K562 (cell line): Measurements from ENCODE around the gene GINS3. TPM values are rescaled to one million over a fixed set of nuclear protein-coding genes. Genes with fewer than 3 reads are reported as not detected.
A peak's percentile ranks its signal among the peaks of the same experiment; 100 is the strongest.

Source experiments
- CEBPG ChIP-seq, 3 experiments: fragments of 200-800 bp in 1 of 3; sonication (Bioruptor generic) in 1 of 3; sonication (generic) in 1 of 3; formaldehyde crosslinking in 1 of 3; IDR thresholded peaks in 2 of 3; conservative IDR thresholded peaks in 1 of 3; 2 replicates each; pipeline versions ENCODE4 v1.6.1 to v1.8.0; 2016 to 2022; ENCODE audit warnings: missing compliant biosample characterization in 2 of 3, missing genetic modification characterization in 2 of 3, mild to moderate bottlenecking in 1 of 3, missing genetic modification reagents in 1 of 3
- CTBP1 ChIP-seq: fragments of 450-650 bp; IDR thresholded peaks from 2 replicates; pipeline ENCODE4 v1.6.1; 2016; ENCODE audit warnings: borderline replicate concordance
- CUX1 ChIP-seq: fragments of 200-800 bp; sonication (Bioruptor generic); IDR thresholded peaks from 2 replicates; pipeline ENCODE4 v1.6.1; 2016; ENCODE audit warnings: missing genetic modification characterization, missing compliant biosample characterization
- KDM4B ChIP-seq, 2 experiments: fragments of 450-650 bp in 1 of 2; sonication (generic) in 1 of 2; IDR thresholded peaks; 2 replicates each; pipeline ENCODE4 v1.6.1; 2016 to 2017; ENCODE audit warnings: borderline replicate concordance in 2 of 2, antibody characterized with exemption in 1 of 2, low read depth in 1 of 2, mild to moderate bottlenecking in 1 of 2
- MYBL2 ChIP-seq, 2 experiments: fragments of 450-650 bp in 1 of 2; sonication (generic) in 1 of 2; formaldehyde crosslinking in 1 of 2; IDR thresholded peaks; 2 replicates each; pipeline versions ENCODE4 v1.6.1 to v1.8.1; 2017 to 2022; ENCODE audit warnings: borderline replicate concordance in 1 of 2, inconsistent platforms in 1 of 2, low read depth in 1 of 2, mild to moderate bottlenecking in 1 of 2, missing genetic modification reagents in 1 of 2, moderate library complexity in 1 of 2
- RAD51 ChIP-seq: fragments of 450-650 bp; IDR thresholded peaks from 2 replicates; pipeline ENCODE4 v1.7.1; 2016; ENCODE audit warnings: low read depth, mild to moderate bottlenecking, borderline replicate concordance
- RFX5 ChIP-seq: IDR thresholded peaks from 2 replicates; pipeline ENCODE4 v1.6.1; 2011; ENCODE audit warnings: low read depth, mild to moderate bottlenecking, improper control_type of control experiment, low read length
- TAF1 ChIP-seq: IDR thresholded peaks from 2 replicates; pipeline ENCODE4 v1.6.1; 2011; ENCODE audit warnings: mild to moderate bottlenecking, low read length, moderate library complexity; ENCODE audit not compliant: insufficient read depth, control insufficient read depth, severe bottlenecking; ENCODE audit errors: extremely low read depth
- ZC3H11A ChIP-seq: IDR thresholded peaks from 2 replicates; pipeline ENCODE4 v1.6.1; 2012; ENCODE audit warnings: low read depth, low read length, improper control_type of control experiment
- polyA plus RNA-seq, 8 experiments: library from polyadenylated mRNA; depleted of rRNA in 4 of 8; stranded (reverse) in 5 of 8; unstranded in 3 of 8; fragments of >200 nt; fragmentation: Nextera tagmentation in 2 of 8; fragmentation: Illumina TruSeq in 1 of 8; extraction: Ambion mirVana in 2 of 8; extraction: Trizol in 1 of 8; gene quantifications; 2 replicates each; pipeline versions ENCODE4 v1.2.1 to v1.2.3, GENCODE V29; 2011 to 2014; ENCODE audit warnings: inconsistent platforms in 1 of 8, missing spikeins in 1 of 8
- total RNA-seq, 7 experiments: library from RNA; depleted of rRNA in 6 of 7; stranded (reverse); fragments of >200 nt in 6 of 7; fragmentation: Illumina TruSeq in 2 of 7; extraction: Trizol in 2 of 7; gene quantifications; 2 replicates each; pipeline versions ENCODE4 v1.2.1 to v1.2.3, GENCODE V29; 2011 to 2021; ENCODE audit warnings: low replicate concordance in 1 of 7
- TF ChIP-seq, protein P1 (sequence below): sonication (generic); formaldehyde crosslinking; IDR thresholded peaks from 2 replicates; pipeline ENCODE4 v1.8.0; 2022; ENCODE audit warnings: mild to moderate bottlenecking, missing genetic modification reagents, borderline replicate concordance

Gene GINS3
- total and polyA plus RNA-seq, 9 of the 15 experiments (the other 6 are each of a cell fraction or from before 2014, with no cell fraction given) = 17.8 to 31.9 (median 25.4) TPM

GRCh38 chr16:58371841-58372240, 20.4 kb upstream of the GINS3 start (continued):
- TF ChIP-seq CUX1 (CRISPR knock-in tag) = no peak
- no peak for TF ChIP-seq CEBPG (CRISPR knock-in tag; IDR thresholded peaks at IDR 0.05)
- peak; percentile 70 to 81 for TF ChIP-seq CEBPG (tag; conservative IDR thresholded peaks at IDR 0.05 in 1 of 2, IDR thresholded peaks at IDR 0.05 in 1 of 2)
- TF ChIP-seq, protein P1, sequence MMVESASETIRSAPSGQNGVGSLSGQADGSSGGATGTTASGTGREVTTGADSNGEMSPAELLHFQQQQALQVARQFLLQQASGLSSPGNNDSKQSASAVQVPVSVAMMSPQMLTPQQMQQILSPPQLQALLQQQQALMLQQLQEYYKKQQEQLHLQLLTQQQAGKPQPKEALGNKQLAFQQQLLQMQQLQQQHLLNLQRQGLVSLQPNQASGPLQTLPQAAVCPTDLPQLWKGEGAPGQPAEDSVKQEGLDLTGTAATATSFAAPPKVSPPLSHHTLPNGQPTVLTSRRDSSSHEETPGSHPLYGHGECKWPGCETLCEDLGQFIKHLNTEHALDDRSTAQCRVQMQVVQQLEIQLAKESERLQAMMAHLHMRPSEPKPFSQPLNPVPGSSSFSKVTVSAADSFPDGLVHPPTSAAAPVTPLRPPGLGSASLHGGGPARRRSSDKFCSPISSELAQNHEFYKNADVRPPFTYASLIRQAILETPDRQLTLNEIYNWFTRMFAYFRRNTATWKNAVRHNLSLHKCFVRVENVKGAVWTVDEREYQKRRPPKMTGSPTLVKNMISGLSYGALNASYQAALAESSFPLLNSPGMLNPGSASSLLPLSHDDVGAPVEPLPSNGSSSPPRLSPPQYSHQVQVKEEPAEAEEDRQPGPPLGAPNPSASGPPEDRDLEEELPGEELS (CRISPR knock-in tag) = no peak
- TF ChIP-seq TAF1 = no peak
- TF ChIP-seq ZC3H11A = no peak
- TF ChIP-seq RFX5 = no peak
- TF ChIP-seq CTBP1 = no peak
- no peak for TF ChIP-seq RAD51
- TF ChIP-seq MYBL2 (IDR thresholded peaks at IDR 0.05; ENCODE audit: low read depth) = no peak
- no peak for TF ChIP-seq MYBL2 (CRISPR knock-in tag; IDR thresholded peaks at IDR 0.05; ENCODE audit: borderline replicate concordance)
- TF ChIP-seq KDM4B (IDR thresholded peaks at IDR 0.05; ENCODE audit: borderline replicate concordance in 2 of 2, low read depth in 1 of 2) = no peak
